Muscle of leg (tissue), 11 donors: ENCODE measurements around the gene OR4D6. TPM values are rescaled to one million over a fixed set of nuclear protein-coding genes. Genes with fewer than 3 reads are reported as not detected.
"Not testable (repeated sequence)": the region's sequence is repeated elsewhere in the genome, so short reads cannot be mapped to it uniquely, and the experiment has no call there.

ENCODE experiments used
- DNase-seq: peaks from one replicate; pipeline ENCODE4 v3.0.0; 2013
- H3K27ac ChIP-seq: one replicate; pipeline ENCODE4 v1.5.1; 2013; ENCODE audit warnings: mild to moderate bottlenecking, low read length, control low read depth
- H3K27me3 ChIP-seq: one replicate; pipeline ENCODE4 v1.6.1; 2013; ENCODE audit warnings: low read length; ENCODE audit not compliant: control insufficient read depth, insufficient read depth
- H3K36me3 ChIP-seq: one replicate; pipeline ENCODE4 v1.6.1; 2013; ENCODE audit warnings: low read length; ENCODE audit not compliant: control insufficient read depth, insufficient read depth
- H3K4me1 ChIP-seq: one replicate; pipeline ENCODE4 v1.6.1; 2013; ENCODE audit warnings: low read length; ENCODE audit not compliant: control insufficient read depth, insufficient read depth
- H3K4me3 ChIP-seq: one replicate; pipeline ENCODE4 v1.5.1; 2013; ENCODE audit warnings: low read length, control low read depth
- H3K9me3 ChIP-seq: replicated peaks from 2 replicates; pipeline ENCODE4 v1.6.1; 2013; ENCODE audit warnings: low read depth, low read length; ENCODE audit not compliant: control insufficient read depth
- WGBS: methylation state at CpG from one replicate; pipeline ENCODE4 v1.1.5; 2013; ENCODE audit warnings: missing lambda C conversion rate; ENCODE audit not compliant: insufficient coverage; 5-methylcytosine and 5-hydroxymethylcytosine counted together
- polyA plus RNA-seq, 8 donors: library from polyadenylated mRNA; unstranded; fragments of 120-200 nt; gene quantifications; one replicate each; pipeline versions ENCODE4 v1.2.1 to v1.2.3, GENCODE V29; 2013; ENCODE audit warnings: inconsistent platforms in 1 of 8, low replicate concordance in 1 of 8; ENCODE audit not compliant: insufficient read length in 8 of 8, insufficient read depth in 1 of 8
- total RNA-seq: library from RNA; stranded (reverse); fragments of 120-200 nt; gene quantifications from one replicate; pipeline ENCODE4 v1.2.4, GENCODE V29; 2013

OR4D6 gene
- total and polyA plus RNA-seq, 9 donors: not detected

DNA sequence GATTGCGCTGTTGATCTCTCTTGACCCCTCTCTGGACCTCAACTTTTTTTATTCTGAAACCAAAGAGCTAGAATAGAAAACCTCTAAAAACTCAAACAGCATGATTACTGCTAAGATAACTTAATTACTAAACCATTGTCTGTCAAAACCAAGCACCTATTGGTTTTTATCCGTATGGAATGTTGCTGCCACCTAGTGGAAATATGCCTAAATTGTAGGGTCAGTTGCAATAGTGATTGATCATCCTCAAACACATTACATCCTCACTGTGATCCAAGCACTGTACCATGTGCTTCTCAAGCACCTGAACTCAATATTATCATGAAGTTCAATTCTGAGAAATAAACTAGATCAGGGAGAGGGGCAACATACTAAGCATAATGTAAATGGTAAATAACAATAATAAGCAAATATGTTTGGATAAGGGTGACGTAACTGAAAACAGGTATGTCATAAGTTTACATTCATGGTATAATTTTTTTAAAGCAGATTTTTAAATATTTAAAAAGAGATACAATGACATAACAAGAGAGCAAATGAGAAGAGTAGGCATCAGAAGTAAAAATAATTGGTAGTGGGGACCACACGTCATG lies 26.7 kb upstream of the OR4D6 start:
- H3K4me1 ChIP-seq: no peaks in the 10 kb centered on the region
- no peaks in the 10 kb centered on the region for H3K9me3 ChIP-seq
- no CpG with 5 or more reads among the region's 4 CpGs for WGBS
- H3K36me3 ChIP-seq: no peaks in the 10 kb centered on the region
- H3K4me3 ChIP-seq: no peak overlapping the region
- no peak overlapping the region for H3K27ac ChIP-seq
- peak; percentile 39 for DNase-seq
- H3K27me3 ChIP-seq: no peaks in the 10 kb centered on the region

DNA sequence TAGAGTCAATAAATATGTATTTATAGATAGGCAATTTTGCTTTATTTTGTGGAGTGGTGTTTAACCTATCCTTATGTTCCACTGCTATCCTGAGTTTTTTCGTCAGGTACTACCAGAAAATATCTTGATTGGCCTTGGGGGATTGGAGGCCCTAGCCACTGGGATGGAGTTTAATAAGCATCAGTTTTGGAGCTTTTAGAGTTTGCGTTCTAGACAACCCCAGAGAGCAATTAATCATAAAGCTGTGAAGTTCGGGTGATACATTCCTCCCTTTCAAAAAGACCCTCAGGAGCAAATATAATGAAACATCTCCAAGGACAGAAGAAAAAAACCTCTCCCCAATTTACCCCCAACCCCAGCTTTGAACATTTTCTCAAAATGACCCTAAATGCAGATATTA lies 20.6 kb upstream of the OR4D6 start, which contains the start of gene OR5A1:
Gene OR5A1 (plus strand): TSS at position 301 of the 400 bp plus-strand sequence. CDS start 6,700 bp downstream, outside the sequence.
- no peaks in the 10 kb centered on the region for H3K36me3 ChIP-seq
- WGBS: no CpG with 5 or more reads among the region's 3 CpGs
- H3K9me3 ChIP-seq: no peaks in the 10 kb centered on the region
- H3K27ac ChIP-seq: no peak within 1 kb of the TSS
- no peak within 1 kb of the TSS for H3K4me3 ChIP-seq
- no peaks in the 10 kb centered on the region for H3K27me3 ChIP-seq
- no peak for DNase-seq
- no peaks in the 10 kb centered on the region for H3K4me1 ChIP-seq

DNA sequence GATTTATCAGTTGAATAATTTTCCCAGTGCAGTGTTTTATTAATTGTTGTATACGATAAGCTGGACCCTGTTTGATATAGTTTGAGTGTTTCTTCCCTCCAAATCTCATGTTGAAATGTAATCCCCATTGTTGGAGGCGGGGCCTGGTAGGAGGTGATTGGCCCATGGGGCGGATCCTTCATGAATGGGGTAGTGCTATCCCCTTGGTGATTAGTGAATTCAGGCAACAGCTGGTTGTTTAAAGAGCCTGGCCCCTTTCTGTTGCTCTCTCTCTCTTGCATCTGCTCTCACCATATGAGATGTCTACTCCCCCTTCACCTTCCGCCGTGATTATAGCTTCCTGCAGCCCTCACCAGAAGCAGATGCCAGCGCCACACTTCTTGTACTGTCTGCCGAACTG lies 19.0 kb upstream of the OR4D6 start:
- Histone ChIP-seq H3K9me3 (no peaks in the 10 kb centered on the region), H3K27ac (no peak overlapping the region), H3K27me3 (no peaks in the 10 kb centered on the region), H3K4me1 (no peaks in the 10 kb centered on the region), H3K36me3 (no peaks in the 10 kb centered on the region), H3K4me3 (no peak overlapping the region)
- no peak for DNase-seq
- WGBS: 80% methylated on average over 1 of the region's 7 CpGs

DNA sequence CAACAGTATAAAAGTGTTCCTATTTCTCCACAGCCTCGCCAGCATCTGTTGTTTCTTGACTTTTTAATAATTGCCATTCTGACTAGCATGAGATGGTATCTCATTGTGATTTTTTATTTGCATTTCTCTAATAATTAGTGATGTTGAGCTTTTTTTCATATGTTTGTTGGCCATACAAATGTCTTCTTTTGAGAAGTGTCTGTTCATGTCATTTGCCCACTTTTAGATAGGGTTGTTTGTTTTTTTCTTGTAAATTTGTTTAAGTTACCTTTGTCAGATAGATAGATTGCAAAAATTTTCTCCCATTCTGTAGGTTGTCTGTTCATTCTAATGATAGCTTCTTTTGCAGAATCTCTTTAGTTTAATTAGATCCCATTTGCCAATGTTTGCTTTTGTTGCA lies 11.1 kb upstream of the OR4D6 start:
- H3K27ac ChIP-seq, H3K36me3 ChIP-seq, DNase-seq, H3K4me3 ChIP-seq, H3K9me3 ChIP-seq, H3K4me1 ChIP-seq, H3K27me3 ChIP-seq: not testable (repeated sequence)
- no CpG with 5 or more reads among the region's 1 CpG for WGBS

DNA sequence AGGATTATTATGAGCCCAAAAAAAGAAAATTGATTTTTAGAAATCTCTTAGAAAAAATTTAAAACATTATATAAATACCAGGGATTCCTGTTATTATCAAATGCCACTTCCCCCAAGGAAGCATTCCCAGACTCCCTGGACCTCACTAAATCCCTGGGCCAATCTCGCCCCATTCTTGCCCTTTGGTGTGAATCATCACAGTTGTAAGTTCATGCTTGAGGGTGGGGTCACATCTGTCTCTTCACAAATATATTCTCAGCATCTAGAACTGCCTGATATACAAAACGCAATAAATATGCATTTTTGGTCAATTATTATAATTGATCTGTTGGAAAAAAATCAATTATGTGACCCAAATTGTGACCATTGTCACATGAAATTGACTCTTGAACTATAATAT lies 8.3 kb upstream of the OR4D6 start:
- no CpG with 5 or more reads among the region's 2 CpGs for WGBS
- no peaks in the 10 kb centered on the region for H3K9me3 ChIP-seq

DNA sequence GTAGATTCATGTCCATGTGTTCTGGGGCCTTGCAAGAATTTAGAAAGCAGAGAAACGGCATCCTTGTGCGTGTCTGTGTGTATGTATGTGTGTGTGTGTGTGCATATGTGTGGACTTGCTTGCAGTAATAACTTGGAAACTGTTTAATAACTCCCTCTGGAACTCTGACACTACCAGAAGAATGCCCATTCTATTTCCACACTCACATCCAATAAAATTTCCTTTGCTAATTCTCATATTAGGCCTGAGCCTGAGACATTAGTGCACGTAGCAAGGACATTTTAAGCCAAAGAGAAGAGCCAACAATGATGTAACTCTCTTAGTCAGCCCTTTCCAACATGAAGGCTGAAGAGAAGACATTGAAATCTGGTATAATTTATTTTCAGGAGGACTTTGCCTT lies 3.2 kb downstream of the OR4D6 start:
- H3K4me3 ChIP-seq: no peak overlapping the region
- no CpG with 5 or more reads among the region's 3 CpGs for WGBS

More for the DNA sequence above, 8.3 kb upstream of the OR4D6 start:
- Histone ChIP-seq H3K27me3 (no peaks in the 10 kb centered on the region), H3K4me1 (no peaks in the 10 kb centered on the region), H3K27ac (no peak overlapping the region), H3K36me3 (no peaks in the 10 kb centered on the region), H3K4me3 (no peak overlapping the region)
- DNase-seq: no peak

DNA sequence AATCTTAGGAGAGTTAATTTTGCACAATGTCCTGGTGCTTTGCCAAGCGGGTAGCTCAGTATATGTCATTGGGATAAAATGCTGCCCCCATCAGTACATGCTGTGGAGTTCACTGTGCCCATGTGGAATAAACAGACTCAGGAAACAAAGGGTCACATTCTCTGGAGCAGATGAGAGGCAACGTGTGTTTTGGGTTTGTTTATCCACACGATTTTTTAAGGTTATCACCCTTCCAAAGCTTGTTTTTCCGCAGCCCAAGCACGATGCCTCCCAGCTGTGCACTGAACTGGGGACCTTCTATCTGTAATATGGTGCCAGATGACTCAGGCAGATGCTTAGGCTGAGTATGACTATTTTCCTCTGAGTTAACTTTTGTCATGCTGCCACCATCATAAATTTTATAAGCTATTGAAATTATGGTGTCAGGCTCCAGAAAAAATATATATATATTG lies 6.5 kb downstream of the OR4D6 start:
- Histone ChIP-seq H3K27ac (no peak overlapping the region), H3K9me3 (no peaks in the 10 kb centered on the region), H3K36me3 (no peaks in the 10 kb centered on the region), H3K4me1 (no peaks in the 10 kb centered on the region), H3K27me3 (no peaks in the 10 kb centered on the region), H3K4me3 (no peak overlapping the region)
- peak; percentile 90 for DNase-seq
- 40% methylated on average over 2 of the region's 5 CpGs for WGBS

More for the DNA sequence above, 3.2 kb downstream of the OR4D6 start:
- H3K27ac ChIP-seq: no peak overlapping the region
- no peaks in the 10 kb centered on the region for H3K36me3 ChIP-seq
- H3K4me1 ChIP-seq: no peaks in the 10 kb centered on the region
- H3K27me3 ChIP-seq: no peaks in the 10 kb centered on the region
- H3K9me3 ChIP-seq: no peaks in the 10 kb centered on the region
- DNase-seq: peak; percentile 64

DNA sequence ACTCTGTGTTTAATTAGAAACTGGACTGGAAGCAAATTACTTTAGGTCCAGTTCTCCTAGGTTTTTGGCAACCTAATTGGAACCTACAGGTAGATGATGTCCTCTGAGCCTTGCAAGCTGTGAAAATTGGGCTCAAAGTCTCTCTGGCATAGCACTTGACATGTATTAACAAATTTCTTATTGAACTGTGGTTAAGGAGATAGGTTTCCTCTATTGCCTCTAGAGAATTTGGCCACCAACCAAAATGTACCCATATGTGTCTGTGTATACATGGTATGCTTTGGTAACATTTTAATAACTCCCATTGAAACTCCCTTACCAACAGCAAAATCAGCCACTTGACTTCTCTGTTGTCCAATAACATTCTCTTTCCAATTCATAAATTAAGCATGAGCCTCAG lies 16.3 kb downstream of the OR4D6 start, which contains the start of gene OR4D10:
Gene OR4D10 (plus strand): TSS at position 301 of the 400 bp plus-strand sequence. CDS start 4,115 bp downstream, outside the sequence.
- H3K27me3 ChIP-seq: no peaks in the 10 kb centered on the region
- H3K27ac ChIP-seq: no peak within 1 kb of the TSS
- no peak within 1 kb of the TSS for H3K4me3 ChIP-seq
- H3K4me1 ChIP-seq: no peaks in the 10 kb centered on the region
- no peaks in the 10 kb centered on the region for H3K36me3 ChIP-seq
- DNase-seq: no peak
- H3K9me3 ChIP-seq: no peaks in the 10 kb centered on the region

DNA sequence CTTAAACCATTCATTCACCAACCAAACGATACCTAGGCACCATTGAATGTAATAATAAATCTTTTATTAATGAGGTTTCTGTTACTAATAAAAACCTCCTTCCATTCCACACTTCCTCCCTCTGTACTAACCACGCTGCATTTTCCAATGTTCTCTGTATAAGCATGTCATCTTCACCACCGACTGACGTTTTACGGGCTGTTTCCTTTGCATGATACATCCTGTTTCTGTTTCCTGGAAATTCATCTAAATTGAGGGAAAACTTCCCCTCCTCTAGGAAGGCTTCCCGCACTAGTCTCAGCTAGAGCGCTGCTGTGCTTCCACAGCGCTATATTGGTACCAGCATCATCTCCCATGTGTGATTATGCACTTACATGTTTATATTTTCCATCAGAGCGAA lies 18.4 kb downstream of the OR4D6 start:
- DNase-seq: peak; percentile 5
- Histone ChIP-seq H3K9me3 (no peaks in the 10 kb centered on the region), H3K27me3 (no peaks in the 10 kb centered on the region), H3K36me3 (no peaks in the 10 kb centered on the region), H3K4me1 (no peaks in the 10 kb centered on the region), H3K4me3 (no peak overlapping the region), H3K27ac (no peak overlapping the region)
- WGBS: 79% methylated on average over 4 of the region's 9 CpGs

DNA sequence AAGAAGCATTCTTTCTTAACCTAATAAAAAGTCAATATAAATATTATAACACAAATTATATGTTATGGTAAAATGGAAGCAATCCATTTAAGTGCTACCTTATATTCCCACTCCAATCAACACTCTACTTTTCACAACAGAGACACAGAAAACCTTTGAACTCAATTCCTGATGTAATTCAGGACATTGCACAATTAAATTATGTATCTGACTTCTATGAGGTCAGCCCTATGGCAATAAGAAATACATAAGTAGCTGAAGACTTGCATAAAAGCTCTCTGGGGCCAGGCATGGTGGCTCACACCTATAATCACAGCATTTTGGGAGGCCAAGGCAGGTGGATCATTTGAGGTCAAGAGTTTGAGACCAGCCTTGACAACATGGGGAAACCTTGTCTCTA lies 23.1 kb downstream of the OR4D6 start:
- H3K36me3 ChIP-seq: no peaks in the 10 kb centered on the region
- DNase-seq: no peak
- H3K4me1 ChIP-seq: no peaks in the 10 kb centered on the region
- no peak overlapping the region for H3K4me3 ChIP-seq
- no peak overlapping the region for H3K27ac ChIP-seq
- no peaks in the 10 kb centered on the region for H3K27me3 ChIP-seq
- no peaks in the 10 kb centered on the region for H3K9me3 ChIP-seq

DNA sequence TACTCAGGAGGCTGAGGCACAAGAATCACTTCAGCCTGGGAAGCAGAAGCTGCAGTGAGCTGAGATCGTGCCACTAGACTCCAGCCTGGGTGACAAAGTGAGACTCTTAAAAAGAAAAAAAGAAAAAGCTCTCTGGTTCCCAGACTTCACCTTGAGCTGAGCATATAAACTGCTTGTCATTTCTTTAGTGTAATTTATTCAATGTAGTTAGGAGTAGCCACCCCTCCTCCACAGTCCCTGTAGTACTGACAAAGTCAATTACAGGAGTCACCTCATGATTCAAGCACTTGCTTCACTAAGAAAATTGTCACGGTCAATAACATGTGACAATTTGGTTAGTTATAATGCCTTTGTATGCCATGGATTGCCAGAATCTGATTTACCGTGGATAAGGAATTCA lies 23.6 kb downstream of the OR4D6 start:
- Histone ChIP-seq H3K4me1 (no peaks in the 10 kb centered on the region), H3K4me3 (no peak overlapping the region), H3K27me3 (no peaks in the 10 kb centered on the region), H3K9me3 (no peaks in the 10 kb centered on the region), H3K36me3 (no peaks in the 10 kb centered on the region), H3K27ac (no peak overlapping the region)
- WGBS: no CpG with 5 or more reads among the region's 3 CpGs
- DNase-seq: no peak
